ENCODE measurements around the gene MRGPRX3. TPM values are rescaled to one million over a fixed set of nuclear protein-coding genes. Genes with fewer than 3 reads are reported as not detected.

The MRGPRX3 gene
- total RNA-seq, 1 experiment from 2014 or later = not detected

Other genes starting within 250 kb of the MRGPRX3 start
- 16.5 and 26.3 TPM in 2 replicates for gene SERGEF, start 119.5 kb upstream of the MRGPRX3 start, total RNA-seq (2014; rRNA removed; shearing (Covaris generic))
- 0.03 and 0.04 TPM in 2 replicates for gene TPH1, start 86.3 kb upstream of the MRGPRX3 start, total RNA-seq (2014; rRNA removed; shearing (Covaris generic))
- 33.2 and 36.7 TPM in 2 replicates for gene SAAL1, start 26.5 kb upstream of the MRGPRX3 start, total RNA-seq (2014; rRNA removed; shearing (Covaris generic))
- not detected in 2 replicates for gene MRGPRX4, start 40.3 kb downstream of the MRGPRX3 start, total RNA-seq (2014; rRNA removed; shearing (Covaris generic))
- gene SAA4, start 104.2 kb downstream of the MRGPRX3 start, total RNA-seq (2014; rRNA removed; shearing (Covaris generic)) = not detected in 2 replicates
- not detected in 2 replicates for gene SAA2, start 116.1 kb downstream of the MRGPRX3 start, total RNA-seq (2014; rRNA removed; shearing (Covaris generic))
- not detected in 2 replicates for gene SAA1, start 133.7 kb downstream of the MRGPRX3 start, total RNA-seq (2014; rRNA removed; shearing (Covaris generic))
- gene HPS5, start 189.6 kb downstream of the MRGPRX3 start, total RNA-seq (2014; rRNA removed; shearing (Covaris generic)) = 14.6 and 19.2 TPM in 2 replicates
- gene GTF2H1, start 190.0 kb downstream of the MRGPRX3 start, total RNA-seq (2014; rRNA removed; shearing (Covaris generic)) = 31.1 and 41.5 TPM in 2 replicates